Parathyroid adenoma (tissue), 2 donors: Measurements from ENCODE around the gene SDR9C7.
"Not testable (repeated sequence)": the region's sequence is repeated elsewhere in the genome, so short reads cannot be mapped to it uniquely, and the experiment has no call there.

Experiments
- H2AFZ ChIP-seq: fragments of 300-600 bp; sonication (generic); one replicate; pipeline ENCODE4 v1.7.0; 2017; ENCODE audit warnings: antibody characterized with exemption, mild to moderate bottlenecking
- H3K27ac ChIP-seq: fragments of 300-600 bp; sonication (generic); one replicate; pipeline ENCODE4 v1.7.0; 2017
- H3K27me3 ChIP-seq: fragments of 300-600 bp; sonication (generic); one replicate; pipeline ENCODE4 v1.7.0; 2017; ENCODE audit warnings: low read length; ENCODE audit not compliant: control insufficient read depth, insufficient read depth
- H3K36me3 ChIP-seq: fragments of 300-600 bp; sonication (generic); one replicate; pipeline ENCODE4 v1.7.0; 2017; ENCODE audit warnings: low read length; ENCODE audit not compliant: control insufficient read depth, insufficient read depth
- H3K4me1 ChIP-seq: fragments of 300-600 bp; sonication (generic); one replicate; pipeline ENCODE4 v1.7.0; 2017; ENCODE audit warnings: control low read depth
- H3K4me2 ChIP-seq: fragments of 300-600 bp; sonication (generic); one replicate; pipeline ENCODE4 v1.7.0; 2017; ENCODE audit warnings: low read length
- H3K4me3 ChIP-seq: fragments of 300-600 bp; sonication (generic); one replicate; pipeline ENCODE4 v1.7.0; 2017; ENCODE audit warnings: low read depth, low read length
- H3K79me2 ChIP-seq: fragments of 300-600 bp; sonication (generic); one replicate; pipeline ENCODE4 v1.7.0; 2017; ENCODE audit warnings: control low read depth
- H3K9ac ChIP-seq: fragments of 300-600 bp; sonication (generic); one replicate; pipeline ENCODE4 v1.7.0; 2017; ENCODE audit warnings: mild to moderate bottlenecking
- H3K9me3 ChIP-seq: fragments of 300-600 bp; sonication (generic); one replicate; pipeline ENCODE4 v1.7.0; 2017; ENCODE audit warnings: low read length; ENCODE audit not compliant: control insufficient read depth
- TF ChIP-seq, protein P1 (sequence below): fragments of 300-600 bp; sonication (generic); IDR thresholded peaks from one replicate; pipeline ENCODE4 v1.7.0; 2017; ENCODE audit warnings: antibody characterized with exemption, mild to moderate bottlenecking
- donor health status: primary hyperparathyroidism.

SDR9C7 gene

GRCh38 chr12:56897844-56898361 lies 36.3 kb downstream of the SDR9C7 start:
- no peak overlapping the region for H3K9ac ChIP-seq
- no peak overlapping the region for H3K27ac ChIP-seq
- H3K79me2 ChIP-seq: no peaks in the 10 kb centered on the region
- no peak overlapping the region for H3K4me2 ChIP-seq
- no peaks in the 10 kb centered on the region for H3K27me3 ChIP-seq
- no peak overlapping the region for H3K4me3 ChIP-seq
- no peaks in the 10 kb centered on the region for H3K4me1 ChIP-seq
- H2AFZ ChIP-seq: no peak overlapping the region
- TF ChIP-seq, protein P1, sequence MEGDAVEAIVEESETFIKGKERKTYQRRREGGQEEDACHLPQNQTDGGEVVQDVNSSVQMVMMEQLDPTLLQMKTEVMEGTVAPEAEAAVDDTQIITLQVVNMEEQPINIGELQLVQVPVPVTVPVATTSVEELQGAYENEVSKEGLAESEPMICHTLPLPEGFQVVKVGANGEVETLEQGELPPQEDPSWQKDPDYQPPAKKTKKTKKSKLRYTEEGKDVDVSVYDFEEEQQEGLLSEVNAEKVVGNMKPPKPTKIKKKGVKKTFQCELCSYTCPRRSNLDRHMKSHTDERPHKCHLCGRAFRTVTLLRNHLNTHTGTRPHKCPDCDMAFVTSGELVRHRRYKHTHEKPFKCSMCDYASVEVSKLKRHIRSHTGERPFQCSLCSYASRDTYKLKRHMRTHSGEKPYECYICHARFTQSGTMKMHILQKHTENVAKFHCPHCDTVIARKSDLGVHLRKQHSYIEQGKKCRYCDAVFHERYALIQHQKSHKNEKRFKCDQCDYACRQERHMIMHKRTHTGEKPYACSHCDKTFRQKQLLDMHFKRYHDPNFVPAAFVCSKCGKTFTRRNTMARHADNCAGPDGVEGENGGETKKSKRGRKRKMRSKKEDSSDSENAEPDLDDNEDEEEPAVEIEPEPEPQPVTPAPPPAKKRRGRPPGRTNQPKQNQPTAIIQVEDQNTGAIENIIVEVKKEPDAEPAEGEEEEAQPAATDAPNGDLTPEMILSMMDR: no peak
- H3K36me3 ChIP-seq: no peaks in the 10 kb centered on the region
- no peaks in the 10 kb centered on the region for H3K9me3 ChIP-seq

GRCh38 chr12:56896082-56896481 lies 38.1 kb downstream of the SDR9C7 start:
- H2AFZ ChIP-seq: no peak overlapping the region
- no peaks in the 10 kb centered on the region for H3K79me2 ChIP-seq
- no peaks in the 10 kb centered on the region for H3K27me3 ChIP-seq
- TF ChIP-seq, protein P1: no peak
- H3K36me3 ChIP-seq: no peaks in the 10 kb centered on the region
- no peaks in the 10 kb centered on the region for H3K4me1 ChIP-seq
- no peak overlapping the region for H3K4me2 ChIP-seq
- H3K9ac ChIP-seq: no peak overlapping the region
- no peaks in the 10 kb centered on the region for H3K9me3 ChIP-seq
- H3K27ac ChIP-seq: no peak overlapping the region
- H3K4me3 ChIP-seq: no peak overlapping the region

DNA sequence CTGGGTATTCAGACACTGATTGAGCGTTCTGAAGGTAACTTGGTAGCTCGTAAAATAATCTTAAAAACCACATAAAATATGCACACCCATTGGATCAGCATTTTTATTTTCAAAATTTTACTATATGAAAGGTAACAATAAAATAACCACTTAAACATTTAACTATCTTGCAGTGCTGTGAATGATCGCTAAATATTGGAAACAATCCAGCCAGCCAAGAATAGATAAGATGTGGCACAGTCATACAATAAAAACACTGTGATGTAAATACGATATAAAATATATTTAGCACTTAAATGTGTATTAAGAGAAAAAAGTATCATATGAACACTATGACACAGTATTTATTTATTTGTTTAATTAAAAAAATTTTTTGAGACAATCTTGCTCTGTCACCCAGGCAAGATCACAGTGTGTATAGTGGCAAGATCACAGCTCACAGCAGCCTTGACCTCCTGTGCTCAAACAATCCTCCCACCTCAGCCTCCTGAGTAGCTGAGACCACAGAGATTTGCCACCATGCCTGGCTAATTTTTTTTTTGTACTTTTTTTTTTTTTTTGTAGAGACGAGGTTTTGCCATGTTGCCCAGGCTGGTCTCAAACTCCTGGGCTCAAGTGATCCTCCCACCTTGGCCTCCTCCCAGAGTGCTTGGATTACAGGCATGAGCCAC lies 39.4 kb downstream of the SDR9C7 start:
- Histone ChIP-seq H3K9me3 (no peaks in the 10 kb centered on the region), H3K9ac (no peak overlapping the region), H3K79me2 (no peaks in the 10 kb centered on the region), H3K4me2 (no peak overlapping the region), H3K27me3 (no peaks in the 10 kb centered on the region), H3K4me1 (no peaks in the 10 kb centered on the region), H3K4me3 (no peak overlapping the region), H3K36me3 (no peaks in the 10 kb centered on the region), H3K27ac (no peak overlapping the region), H2AFZ (no peak overlapping the region)
- TF ChIP-seq, protein P1: no peak

- H3K4me1 ChIP-seq, H2AFZ ChIP-seq, H3K4me2 ChIP-seq, H3K36me3 ChIP-seq, H3K9me3 ChIP-seq, H3K27ac ChIP-seq, H3K79me2 ChIP-seq, H3K4me3 ChIP-seq, H3K9ac ChIP-seq, H3K27me3 ChIP-seq: not testable (repeated sequence)
Observed at GRCh38 chr12:56891885-56892284, 42.3 kb downstream of the SDR9C7 start.

DNA sequence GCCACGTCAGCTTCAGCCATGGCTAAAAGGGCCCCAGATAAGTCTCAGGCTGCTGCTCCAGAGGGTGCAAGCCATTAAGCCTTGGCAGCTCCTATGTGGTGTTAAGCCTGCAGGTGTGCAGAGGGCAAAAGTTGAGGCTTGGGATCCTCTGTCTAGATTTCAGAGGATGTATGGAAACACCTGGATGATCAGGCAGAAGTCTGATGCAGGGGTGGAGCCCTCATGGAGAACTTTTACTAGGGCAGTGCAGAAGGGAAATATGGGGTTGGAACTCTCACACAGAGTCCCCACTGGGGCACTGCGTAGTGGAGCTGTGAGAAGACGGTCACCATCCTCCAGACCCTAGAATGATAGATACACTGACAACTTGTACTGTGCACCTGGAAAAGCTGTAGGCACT lies 47.9 kb downstream of the SDR9C7 start:
- Histone ChIP-seq H3K9ac (no peak overlapping the region), H3K36me3 (no peaks in the 10 kb centered on the region), H3K27ac (no peak overlapping the region), H3K4me2 (no peak overlapping the region), H3K4me1 (no peaks in the 10 kb centered on the region), H2AFZ (no peak overlapping the region), H3K4me3 (no peak overlapping the region), H3K79me2 (no peaks in the 10 kb centered on the region), H3K27me3 (no peaks in the 10 kb centered on the region), H3K9me3 (no peaks in the 10 kb centered on the region)
- TF ChIP-seq, protein P1: no peak
